HFFc6 (cell line): ENCODE data around the gene IPO13. TPM values are rescaled to one million over a fixed set of nuclear protein-coding genes. Genes with fewer than 3 reads are reported as not detected.

ENCODE experiments used
- DNase-seq: peaks from one replicate; pipeline ENCODE4 v3.0.0-alpha.2; 2018
- H3K27ac Mint-ChIP-seq: 2 replicates; pipeline ENCODE4 v1.8.0; 2020; ENCODE audit warnings: mild to moderate bottlenecking, mixed read lengths
- H3K27me3 Mint-ChIP-seq: 2 replicates; pipeline ENCODE4 v1.8.0; 2021; ENCODE audit warnings: mild to moderate bottlenecking, moderate library complexity, mixed read lengths; ENCODE audit not compliant: insufficient read depth
- H3K36me3 Mint-ChIP-seq: 2 replicates; pipeline ENCODE4 v1.8.0; 2021; ENCODE audit warnings: low read depth, mixed read lengths
- H3K4me1 Mint-ChIP-seq: 2 replicates; pipeline ENCODE4 v1.8.0; 2020; ENCODE audit warnings: low read depth, mixed read lengths
- H3K4me3 Mint-ChIP-seq: 2 replicates; pipeline ENCODE4 v1.8.0; 2020; ENCODE audit warnings: mild to moderate bottlenecking, moderate library complexity, mixed read lengths
- H3K9me3 Mint-ChIP-seq: 2 replicates; pipeline ENCODE4 v1.8.0; 2020; ENCODE audit warnings: mild to moderate bottlenecking, mixed read lengths
- total RNA-seq, 6 experiments: library from RNA; stranded (reverse); fragmentation: NEBNext Ultra II Directional; extraction: Animal tissue kit (Norgen Biotek cat#: 25700); gene quantifications; 2 replicates in 1 of 6; 3 replicates in 5 of 6; pipeline ENCODE4 v1.2.3, GENCODE V29; 2021
- TF ChIP-seq, protein P1 (sequence below): fragments of 200-600 bp; sonication (generic); IDR thresholded peaks from 2 replicates; pipeline ENCODE4 v1.5.0; 2021; ENCODE audit warnings: antibody characterized with exemption, mild to moderate bottlenecking

IPO13 gene
- total RNA-seq, 6 experiments from 2014 or later = 24.0 to 27.8 (median 25.0) TPM

DNA sequence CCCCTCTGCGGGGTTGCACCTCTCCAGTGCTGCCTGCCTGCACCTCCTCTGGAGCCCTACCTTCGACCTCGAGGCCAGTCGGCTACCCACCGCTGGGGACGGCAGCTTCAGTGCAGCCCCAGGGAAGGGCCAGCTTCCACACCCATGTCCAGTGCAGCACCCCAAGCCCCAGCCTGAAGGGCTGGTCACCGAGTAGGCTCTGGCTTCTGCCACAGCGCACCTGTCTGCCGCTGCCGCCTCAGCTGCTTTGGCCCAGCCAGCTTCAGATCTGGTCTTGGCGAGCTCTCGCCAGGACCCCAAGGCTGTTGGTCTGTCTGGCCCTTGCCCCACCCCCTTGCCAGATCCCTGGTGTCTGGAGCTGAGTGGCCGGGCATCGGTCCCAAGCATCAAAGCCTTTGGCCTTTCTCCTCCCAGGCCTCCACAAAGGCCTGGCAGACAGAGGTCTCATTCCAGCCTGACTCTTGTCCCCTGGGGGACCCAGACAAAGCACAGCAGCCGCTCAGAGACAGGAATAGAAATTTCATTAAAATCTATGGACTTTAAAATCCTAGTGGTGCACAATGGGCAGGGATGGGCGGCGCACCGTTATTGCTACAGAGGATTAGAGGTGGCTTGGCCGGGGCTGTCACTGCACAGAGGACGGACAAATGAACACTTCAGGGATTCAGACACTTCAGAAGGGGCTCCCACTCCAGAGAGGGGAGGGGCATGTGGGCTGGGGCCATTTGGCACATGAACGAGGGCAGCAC lies 49.4 kb downstream of the IPO13 start:
- 0 out of 2 replicates have a peak, but pooled peaks cover 2% of the 10 kb centered on the region for H3K36me3 Mint-ChIP-seq
- H3K4me1 Mint-ChIP-seq = peaks cover 14% of the 10 kb centered on the region
- DNase-seq = no peak
- TF ChIP-seq, protein P1, sequence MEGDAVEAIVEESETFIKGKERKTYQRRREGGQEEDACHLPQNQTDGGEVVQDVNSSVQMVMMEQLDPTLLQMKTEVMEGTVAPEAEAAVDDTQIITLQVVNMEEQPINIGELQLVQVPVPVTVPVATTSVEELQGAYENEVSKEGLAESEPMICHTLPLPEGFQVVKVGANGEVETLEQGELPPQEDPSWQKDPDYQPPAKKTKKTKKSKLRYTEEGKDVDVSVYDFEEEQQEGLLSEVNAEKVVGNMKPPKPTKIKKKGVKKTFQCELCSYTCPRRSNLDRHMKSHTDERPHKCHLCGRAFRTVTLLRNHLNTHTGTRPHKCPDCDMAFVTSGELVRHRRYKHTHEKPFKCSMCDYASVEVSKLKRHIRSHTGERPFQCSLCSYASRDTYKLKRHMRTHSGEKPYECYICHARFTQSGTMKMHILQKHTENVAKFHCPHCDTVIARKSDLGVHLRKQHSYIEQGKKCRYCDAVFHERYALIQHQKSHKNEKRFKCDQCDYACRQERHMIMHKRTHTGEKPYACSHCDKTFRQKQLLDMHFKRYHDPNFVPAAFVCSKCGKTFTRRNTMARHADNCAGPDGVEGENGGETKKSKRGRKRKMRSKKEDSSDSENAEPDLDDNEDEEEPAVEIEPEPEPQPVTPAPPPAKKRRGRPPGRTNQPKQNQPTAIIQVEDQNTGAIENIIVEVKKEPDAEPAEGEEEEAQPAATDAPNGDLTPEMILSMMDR = no peak
- no peak overlapping the region for H3K27ac Mint-ChIP-seq
- no peak overlapping the region for H3K4me3 Mint-ChIP-seq
- no peaks in the 10 kb centered on the region for H3K9me3 Mint-ChIP-seq
- peaks cover 4% of the 10 kb centered on the region; the same call in 1 of the 2 replicates for H3K27me3 Mint-ChIP-seq

DNA sequence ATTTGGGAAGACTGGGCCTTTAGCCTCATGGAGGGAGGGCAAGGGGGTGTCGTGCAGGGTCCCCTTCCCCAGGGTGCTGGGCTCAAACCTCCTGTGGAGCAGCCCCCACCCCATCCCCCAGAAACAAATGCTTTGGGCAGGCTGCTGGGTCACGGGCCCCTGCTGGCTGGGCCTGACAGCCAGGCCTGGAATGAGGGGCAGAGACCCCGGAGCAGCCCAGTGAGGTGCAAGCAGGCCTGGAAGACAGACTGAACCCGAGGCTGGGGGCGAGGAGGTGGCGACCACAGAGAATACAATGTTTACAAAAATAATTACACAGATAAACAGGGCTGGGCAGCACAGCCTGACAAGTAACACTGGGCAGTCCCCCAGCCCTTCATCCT lies 50.0 kb downstream of the IPO13 start:
- Mint-ChIP-seq H3K4me3 (no peak overlapping the region), H3K9me3 (no peaks in the 10 kb centered on the region), H3K36me3 (0 out of 2 replicates have a peak, but pooled peaks cover 4% of the 10 kb centered on the region)

DNA sequence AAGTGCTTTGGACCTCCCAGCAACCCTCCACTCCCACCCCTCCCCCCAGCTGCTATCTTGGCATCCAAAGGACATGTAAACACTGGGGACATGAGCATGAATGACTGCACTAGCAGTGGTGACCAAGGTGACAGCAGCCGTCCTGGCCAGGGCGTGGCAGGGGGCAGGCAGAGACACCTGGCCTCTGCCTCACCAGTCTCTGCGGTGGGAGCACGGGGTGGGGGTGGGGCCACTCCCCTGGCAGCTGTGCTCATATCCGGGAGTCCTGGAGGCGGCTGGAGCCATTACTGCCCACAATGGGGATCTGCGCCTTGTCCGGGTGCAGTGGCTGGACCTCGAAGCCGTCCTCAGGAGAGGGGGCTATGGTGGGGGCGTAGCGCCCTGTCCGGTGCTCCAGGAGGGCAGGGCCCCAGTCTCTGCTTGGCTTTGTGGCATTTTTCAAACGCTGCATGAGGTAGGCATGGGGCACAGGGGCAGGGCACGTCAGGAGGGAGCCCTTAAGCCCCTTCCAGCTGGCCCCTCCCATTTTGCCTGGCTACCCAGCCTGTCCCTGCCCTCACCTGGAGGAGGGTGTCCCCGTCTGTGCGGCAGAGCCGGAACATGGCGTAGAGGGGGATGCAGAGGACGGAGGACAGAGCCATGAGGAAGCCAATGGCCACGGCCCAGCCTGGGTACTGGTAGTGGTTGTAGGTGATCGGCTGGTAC lies 50.7 kb downstream of the IPO13 start:
- peaks cover 9% of the 10 kb centered on the region for H3K4me1 Mint-ChIP-seq
- H3K36me3 Mint-ChIP-seq = 0 out of 2 replicates have a peak, but pooled peaks cover 4% of the 10 kb centered on the region
- H3K9me3 Mint-ChIP-seq = no peaks in the 10 kb centered on the region
- no peak for DNase-seq
- TF ChIP-seq, protein P1 = no peak
- H3K4me3 Mint-ChIP-seq = no peak overlapping the region
- no peaks in the 10 kb centered on the region; the same call in 1 of the 2 replicates for H3K27me3 Mint-ChIP-seq
- H3K27ac Mint-ChIP-seq = no peak overlapping the region

More for the DNA sequence above, 50.0 kb downstream of the IPO13 start:
- no peak overlapping the region for H3K27ac Mint-ChIP-seq
- peaks cover 12% of the 10 kb centered on the region for H3K4me1 Mint-ChIP-seq
- H3K27me3 Mint-ChIP-seq = peaks cover under 1% of the 10 kb centered on the region; the same call in 1 of the 2 replicates
- DNase-seq = no peak
- TF ChIP-seq, protein P1 = no peak

DNA sequence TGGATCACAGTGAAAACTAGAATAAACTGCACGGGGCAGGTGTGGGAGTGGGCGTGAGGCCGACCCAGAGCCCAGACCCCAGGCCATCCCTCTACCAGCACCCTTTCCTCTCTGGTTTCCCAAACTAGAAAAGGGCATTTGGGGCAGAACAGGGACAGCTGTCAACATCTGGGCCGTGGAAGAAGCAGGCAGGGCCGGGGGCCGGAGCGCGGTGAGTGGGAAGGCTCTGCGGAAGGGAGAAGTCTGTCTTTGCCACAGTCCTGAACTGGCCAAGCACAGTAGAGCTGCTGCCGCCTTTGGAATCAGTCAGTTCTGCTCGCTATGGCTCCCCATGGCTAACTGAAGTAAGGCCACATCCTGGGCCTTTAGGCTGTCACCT lies 51.2 kb downstream of the IPO13 start:
- Mint-ChIP-seq H3K36me3 (0 out of 2 replicates have a peak, but pooled peaks cover 4% of the 10 kb centered on the region), H3K9me3 (no peaks in the 10 kb centered on the region), H3K4me3 (no peak overlapping the region), H3K4me1 (peaks cover 6% of the 10 kb centered on the region), H3K27me3 (no peaks in the 10 kb centered on the region; the same call in 1 of the 2 replicates), H3K27ac (no peak overlapping the region)
- no peak for DNase-seq
- TF ChIP-seq, protein P1 = no peak

DNA sequence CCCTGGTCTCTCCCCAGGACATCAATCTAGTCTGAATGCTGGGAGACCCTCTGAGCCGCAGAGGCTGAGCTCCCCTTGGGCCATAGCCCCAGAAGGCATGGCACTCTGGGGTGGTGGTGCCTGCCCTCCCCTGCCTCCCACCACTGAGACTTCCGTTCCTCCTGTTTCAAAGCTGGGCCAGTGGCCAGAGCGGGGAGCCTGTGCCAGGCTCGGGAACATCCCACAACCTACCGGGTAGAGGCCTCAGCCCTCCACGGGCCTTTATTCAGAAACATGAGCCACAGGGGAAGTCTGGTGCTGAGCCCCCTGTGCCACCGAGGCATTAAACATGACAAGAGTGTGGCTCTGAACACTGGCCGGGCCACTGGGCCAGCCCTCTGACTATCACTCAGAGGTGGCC lies 52.7 kb downstream of the IPO13 start:
- Mint-ChIP-seq H3K9me3 (no peaks in the 10 kb centered on the region), H3K27me3 (peaks cover 2% of the 10 kb centered on the region), H3K27ac (no peak overlapping the region), H3K4me1 (peaks cover 4% of the 10 kb centered on the region), H3K36me3 (0 out of 2 replicates have a peak, but pooled peaks cover 4% of the 10 kb centered on the region), H3K4me3 (no peak overlapping the region)
- TF ChIP-seq, protein P1 = no peak
- no peak for DNase-seq
